Endothelial cell of umbilical vein (primary cell): ENCODE data around the gene EXOC5. TPM values are rescaled to one million over a fixed set of nuclear protein-coding genes. Genes with fewer than 3 reads are reported as not detected.

ENCODE experiments used
- BruUV-seq: library from RNA; stranded (reverse); fragments of 400-500 nt; replicated peaks from 2 replicates; lab custom pipeline; 2021; lab: Mats Ljungman, UMichigan
- CTCF ChIA-PET: fragments of 300-600, 350-600 bp; sonication (Branson Sonifier 250); formaldehyde crosslinking; loops from one replicate; lab custom pipeline; 2021; ENCODE audit warnings: antibody characterized with exemption, inconsistent platforms; lab: Charles Lee
- POLR2A ChIA-PET: fragments of 300-600, 350-600 bp; sonication (Branson Sonifier 250); formaldehyde crosslinking; loops from one replicate; lab custom pipeline; 2021; ENCODE audit warnings: antibody characterized with exemption, inconsistent platforms; lab: Charles Lee
- DNase-seq: peaks from one replicate; pipeline ENCODE4 v3.0.0-alpha.2; 2011; ENCODE audit warnings: low read depth, low spot score
- FAIRE-seq: peaks from 2 replicates; lab custom pipeline; 2011; peaks lifted over from hg19 to GRCh38; lab: Jason Lieb, UNC
- H2AFZ ChIP-seq: 2 replicates; pipeline ENCODE4 v1.6.0; 2012; ENCODE audit warnings: low read depth, low read length, control low read depth, inconsistent platforms
- H3K27ac ChIP-seq: 2 replicates; pipeline ENCODE4 v1.5.1; 2011; ENCODE audit warnings: low read depth, mild to moderate bottlenecking, control low read depth, low read length, moderate library complexity; ENCODE audit not compliant: insufficient read depth
- H3K27me3 ChIP-seq, 2 experiments: 2 replicates each; pipeline versions ENCODE4 v1.6.0 to v1.6.1; 2011; ENCODE audit warnings: low read length in 2 of 2, mixed read lengths in 1 of 2; ENCODE audit not compliant: control insufficient read depth in 2 of 2, insufficient read depth in 2 of 2
- H3K36me3 ChIP-seq, 2 experiments: 2 replicates in 1 of 2; 3 replicates in 1 of 2; pipeline ENCODE4 v1.5.1; 2011; ENCODE audit warnings: low read length in 2 of 2, mild to moderate bottlenecking in 1 of 2, moderate library complexity in 1 of 2; ENCODE audit not compliant: control insufficient read depth in 2 of 2, insufficient read depth in 2 of 2; ENCODE audit errors: extremely low read depth in 1 of 2
- H3K4me1 ChIP-seq: 3 replicates; pipeline ENCODE4 v1.5.1; 2011; ENCODE audit warnings: mild to moderate bottlenecking, low read length; ENCODE audit not compliant: control insufficient read depth, insufficient read depth; ENCODE audit errors: extremely low read depth
- H3K4me2 ChIP-seq: 2 replicates; pipeline ENCODE4 v1.6.1; 2011; ENCODE audit warnings: low read length, control low read depth, mixed read lengths; ENCODE audit not compliant: insufficient read depth
- H3K4me3 ChIP-seq, 3 experiments: fragments of 200-600 bp in 1 of 3; sonication (generic), shearing (Covaris generic) in 1 of 3; replicated peaks in 1 of 3; 2 replicates each; pipeline ENCODE4 v1.5.1; 2011 to 2016; ENCODE audit warnings: control low read depth in 3 of 3, low read length in 3 of 3, mild to moderate bottlenecking in 2 of 3, inconsistent platforms in 1 of 3, low read depth in 1 of 3, moderate library complexity in 1 of 3; ENCODE audit not compliant: insufficient read depth in 1 of 3
- H3K79me2 ChIP-seq: 2 replicates; pipeline ENCODE4 v1.6.0; 2012; ENCODE audit warnings: low read length, inconsistent platforms; ENCODE audit not compliant: control insufficient read depth, insufficient read depth
- H3K9ac ChIP-seq: replicated peaks from 2 replicates; pipeline ENCODE3; 2011; ENCODE audit warnings: low read length, control low read depth; ENCODE audit not compliant: insufficient read depth; ENCODE audit errors: extremely low read depth
- H3K9me1 ChIP-seq: replicated peaks from 3 replicates; pipeline ENCODE4 v1.6.0; 2011; ENCODE audit warnings: mild to moderate bottlenecking, low read length; ENCODE audit not compliant: control insufficient read depth, insufficient read depth; ENCODE audit errors: extremely low read depth
- H3K9me3 ChIP-seq: replicated peaks from 2 replicates; pipeline ENCODE4 v1.5.1; 2012; ENCODE audit warnings: low read length, inconsistent platforms; ENCODE audit not compliant: control insufficient read depth, insufficient read depth
- H4K20me1 ChIP-seq: replicated peaks from 2 replicates; pipeline ENCODE3; 2011; ENCODE audit warnings: mild to moderate bottlenecking, low read length; ENCODE audit not compliant: control insufficient read depth, insufficient read depth; ENCODE audit errors: extremely low read depth
- EZH2 ChIP-seq: IDR thresholded peaks from 2 replicates; pipeline ENCODE4 v1.6.1; 2012; ENCODE audit warnings: borderline replicate concordance, low read depth, mild to moderate bottlenecking, moderate library complexity, low read length, inconsistent platforms; ENCODE audit not compliant: severe bottlenecking
- FOS ChIP-seq: IDR thresholded peaks from 2 replicates; pipeline ENCODE4 v1.6.1; 2011; ENCODE audit warnings: mild to moderate bottlenecking, low read length, moderate library complexity, borderline replicate concordance; ENCODE audit not compliant: insufficient read depth
- GATA2 ChIP-seq: IDR thresholded peaks from 2 replicates; pipeline ENCODE4 v1.7.0; 2011; ENCODE audit warnings: low read depth, mild to moderate bottlenecking, moderate library complexity, mixed read lengths, low read length; ENCODE audit not compliant: insufficient read length, insufficient read depth
- JUN ChIP-seq: IDR thresholded peaks from 2 replicates; pipeline ENCODE4 v1.6.1; 2011; ENCODE audit warnings: borderline replicate concordance, low read depth; ENCODE audit not compliant: insufficient read length, insufficient read depth
- MYC ChIP-seq: IDR thresholded peaks from one replicate; pipeline ENCODE4 v1.6.1; 2011; ENCODE audit warnings: mild to moderate bottlenecking, low read depth, low read length
- POLR2A ChIP-seq: IDR thresholded peaks from 2 replicates; pipeline ENCODE4 v1.6.1; 2012; ENCODE audit warnings: low read depth, mild to moderate bottlenecking, control low read depth, low read length
- POLR2AphosphoS5 ChIP-seq: IDR thresholded peaks from 2 replicates; pipeline ENCODE4 v1.6.1; 2012; ENCODE audit warnings: low read depth, mild to moderate bottlenecking, control low read depth, low read length, moderate library complexity; ENCODE audit not compliant: insufficient read depth
- dilution Hi-C: fragments of 300-500 bp; cut with MboI; formaldehyde crosslinking; loops from one replicate; pipeline ENCODE4 v1.15.0; 2019; ENCODE audit warnings: low sequenced_read_pairs; ENCODE audit not compliant: extremely low pct_ligation_motif_present
- intact Hi-C: fragments of 100-400 bp; cut with micrococcal nuclease; formaldehyde crosslinking; loops from one replicate; pipeline ENCODE4 v1.10.0; 2022
- polyA plus RNA-seq, 4 experiments: library from polyadenylated mRNA; depleted of rRNA in 3 of 4; stranded (reverse) in 3 of 4; unstranded in 1 of 4; fragments of >200 nt; gene quantifications; 2 replicates each; pipeline versions ENCODE4 v1.2.1 to v1.2.3, GENCODE V29; 2011 to 2012; ENCODE audit warnings: missing spikeins in 1 of 4
- total RNA-seq: library from RNA; stranded (reverse); gene quantifications from 2 replicates; pipeline ENCODE4 v1.2.3, GENCODE V29; 2021
- TF ChIP-seq, protein P1 (sequence below), 2 donors: IDR thresholded peaks; 1 replicate in 1 of 2; 2 replicates in 1 of 2; pipeline ENCODE4 v1.5.1; 2011; ENCODE audit warnings: low read length in 2 of 2, mild to moderate bottlenecking in 2 of 2, moderate library complexity in 2 of 2, control low read depth in 1 of 2, inconsistent platforms in 1 of 2, low read depth in 1 of 2; ENCODE audit not compliant: insufficient read depth in 1 of 2; ENCODE audit errors: extremely low read depth in 1 of 2
- TF ChIP-seq, protein P2 (sequence below): IDR thresholded peaks from 2 replicates; pipeline ENCODE4 v1.6.1; 2011; ENCODE audit not compliant: insufficient read depth, insufficient read length

EXOC5 gene
- total and polyA plus RNA-seq, 2 donors (not counting 3 experiments of a cell fraction or from before 2014, with no cell fraction given) = 23.9 to 104 TPM

DNA sequence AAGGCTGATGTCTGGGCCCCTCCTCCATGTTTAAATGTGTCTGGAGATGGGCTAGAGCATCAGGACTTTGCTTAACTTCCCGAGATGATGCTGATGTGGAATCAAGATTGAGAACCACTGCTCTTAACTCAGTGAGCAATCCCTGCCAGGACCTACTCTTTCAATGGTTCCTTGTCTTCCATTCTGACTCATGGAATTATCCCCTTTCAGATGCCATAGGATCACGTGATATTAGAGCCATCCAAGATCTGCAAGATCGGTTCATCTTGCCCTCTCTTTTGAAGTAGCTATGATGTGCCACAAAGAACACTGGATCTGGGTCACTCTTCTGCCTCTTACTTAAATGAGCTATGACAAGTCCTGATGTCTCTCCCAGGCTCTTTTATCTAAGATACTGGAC, 96.8 kb downstream of the EXOC5 start:
- BruUV-seq = no TSS peak
- Histone ChIP-seq H4K20me1 (no peaks in the 10 kb centered on the region), H3K79me2 (no peaks in the 10 kb centered on the region), H3K27ac (no peak overlapping the region), H3K4me3 (no peak overlapping the region), H3K4me1 (no peaks in the 10 kb centered on the region), H3K4me2 (no peak overlapping the region), H3K9me1 (no peaks in the 10 kb centered on the region), H3K27me3 (peaks cover 0 to 5% of the 10 kb centered on the region in 2 experiments), H3K9me3 (no peaks in the 10 kb centered on the region), H3K9ac (no peak overlapping the region), H3K36me3 (no peaks in the 10 kb centered on the region), H2AFZ (no peak overlapping the region)
- dilution Hi-C loops (no loop called here), intact Hi-C loops (loop anchor here (10.0 kb wide), 1 partner anchor 517 kb away; no protein-coding TSS in a partner anchor)
- DNase-seq = no peak
- no peak for TF ChIP-seq GATA2
- no peak for TF ChIP-seq POLR2AphosphoS5
- TF ChIP-seq, protein P1, sequence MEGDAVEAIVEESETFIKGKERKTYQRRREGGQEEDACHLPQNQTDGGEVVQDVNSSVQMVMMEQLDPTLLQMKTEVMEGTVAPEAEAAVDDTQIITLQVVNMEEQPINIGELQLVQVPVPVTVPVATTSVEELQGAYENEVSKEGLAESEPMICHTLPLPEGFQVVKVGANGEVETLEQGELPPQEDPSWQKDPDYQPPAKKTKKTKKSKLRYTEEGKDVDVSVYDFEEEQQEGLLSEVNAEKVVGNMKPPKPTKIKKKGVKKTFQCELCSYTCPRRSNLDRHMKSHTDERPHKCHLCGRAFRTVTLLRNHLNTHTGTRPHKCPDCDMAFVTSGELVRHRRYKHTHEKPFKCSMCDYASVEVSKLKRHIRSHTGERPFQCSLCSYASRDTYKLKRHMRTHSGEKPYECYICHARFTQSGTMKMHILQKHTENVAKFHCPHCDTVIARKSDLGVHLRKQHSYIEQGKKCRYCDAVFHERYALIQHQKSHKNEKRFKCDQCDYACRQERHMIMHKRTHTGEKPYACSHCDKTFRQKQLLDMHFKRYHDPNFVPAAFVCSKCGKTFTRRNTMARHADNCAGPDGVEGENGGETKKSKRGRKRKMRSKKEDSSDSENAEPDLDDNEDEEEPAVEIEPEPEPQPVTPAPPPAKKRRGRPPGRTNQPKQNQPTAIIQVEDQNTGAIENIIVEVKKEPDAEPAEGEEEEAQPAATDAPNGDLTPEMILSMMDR (IDR thresholded peaks at IDR 0.05; ENCODE audit: extremely low read depth in 1 of 2, insufficient read depth in 1 of 2, low read depth in 1 of 2, low read length in 2 of 2) = no peak
- TF ChIP-seq, protein P2, sequence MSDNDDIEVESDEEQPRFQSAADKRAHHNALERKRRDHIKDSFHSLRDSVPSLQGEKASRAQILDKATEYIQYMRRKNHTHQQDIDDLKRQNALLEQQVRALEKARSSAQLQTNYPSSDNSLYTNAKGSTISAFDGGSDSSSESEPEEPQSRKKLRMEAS = no peak
- TF ChIP-seq MYC = no peak
- no peak for TF ChIP-seq JUN
- no peak for TF ChIP-seq POLR2A
- TF ChIP-seq FOS = no peak
- TF ChIP-seq EZH2 = no peak
- POLR2A ChIA-PET = no interaction called here
- FAIRE-seq = no peak
- CTCF ChIA-PET = no interaction called here
